HepG2 (cell line): Measurements from ENCODE around the gene TESK1. TPM values are rescaled to one million over a fixed set of nuclear protein-coding genes. Genes with fewer than 3 reads are reported as not detected.

Source experiments
- ATAC-seq: fragments of 200-7000 bp; cut with Tn5 transposase; 3 replicates; pipeline ENCODE4 v1.9.1; 2020; ENCODE audit warnings: mild to moderate bottlenecking, moderate library complexity
- BruUV-seq: library from RNA; stranded (reverse); fragments of 400-500 nt; replicated peaks from 2 replicates; lab custom pipeline; 2021; lab: Mats Ljungman, UMichigan
- CTCF ChIA-PET: fragments of 300-600 bp; formaldehyde crosslinking; extraction: SDS; loops from one replicate; lab custom pipeline; 2021; ENCODE audit warnings: low total read pairs, inconsistent platforms, low intra/inter-chr PET ratio; lab: Yijun Ruan, JAX
- POLR2A ChIA-PET: fragments of 350-600 bp; sonication (Branson Sonifier 250); formaldehyde crosslinking; loops from one replicate; lab custom pipeline; 2020; ENCODE audit warnings: antibody characterized with exemption, inconsistent platforms; lab: Yijun Ruan, JAX
- DNase-seq: peaks from one replicate; pipeline ENCODE4 v3.0.0-alpha.2; 2015; ENCODE audit warnings: low spot score
- FAIRE-seq: peaks from 3 replicates; lab custom pipeline; 2011; peaks lifted over from hg19 to GRCh38; lab: Jason Lieb, UNC
- H2AFZ ChIP-seq: one replicate; pipeline ENCODE4 v1.6.1; 2011; ENCODE audit warnings: low read length, inconsistent platforms
- H3K27ac ChIP-seq: fragments of 300-600 bp; 3 replicates; pipeline ENCODE4 v1.8.0; 2011; ENCODE audit warnings: mixed run types, mild to moderate bottlenecking, mixed read lengths, low read length, inconsistent platforms; ENCODE audit not compliant: insufficient read depth; ENCODE audit errors: extremely low read length
- H3K27me3 ChIP-seq, 2 experiments: fragments of 200-600 bp in 1 of 2; 2 replicates in 1 of 2; 3 replicates in 1 of 2; pipeline versions ENCODE4 v1.6.0 to v1.8.0; 2011; ENCODE audit warnings: low read length in 2 of 2, mild to moderate bottlenecking in 2 of 2, moderate library complexity in 2 of 2, inconsistent platforms in 1 of 2; ENCODE audit not compliant: insufficient read depth in 2 of 2, control insufficient read depth in 1 of 2
- H3K36me3 ChIP-seq, 2 experiments: fragments of 200-600 bp in 1 of 2; replicated peaks in 1 of 2; 2 replicates in 1 of 2; 3 replicates in 1 of 2; pipeline versions ENCODE4 v1.5.1 to v1.8.0; 2011; ENCODE audit warnings: low read length in 2 of 2, inconsistent platforms in 1 of 2; ENCODE audit not compliant: insufficient read depth in 2 of 2, control insufficient read depth in 1 of 2
- H3K4me1 ChIP-seq: 2 replicates; pipeline ENCODE4 v1.5.1; 2012; ENCODE audit warnings: low read length, inconsistent platforms; ENCODE audit not compliant: insufficient read depth
- H3K4me2 ChIP-seq: 2 replicates; pipeline ENCODE4 v1.6.0; 2011; ENCODE audit warnings: low read depth, low read length, inconsistent platforms
- H3K4me3 ChIP-seq, 3 experiments: fragments of 200-600 bp in 1 of 3; sonication (generic), shearing (Covaris generic) in 1 of 3; replicated peaks in 1 of 3; 2 replicates each; pipeline ENCODE4 v1.5.1; 2011 to 2016; ENCODE audit warnings: low read length in 3 of 3, inconsistent platforms in 2 of 3, low read depth in 2 of 3, mild to moderate bottlenecking in 2 of 3, control low read depth in 1 of 3, mixed read lengths in 1 of 3; ENCODE audit not compliant: insufficient read depth in 1 of 3
- H3K79me2 ChIP-seq: one replicate; pipeline ENCODE4 v1.6.1; 2011; ENCODE audit warnings: low read length, inconsistent platforms; ENCODE audit not compliant: insufficient read depth
- H3K9ac ChIP-seq: 2 replicates; pipeline ENCODE4 v1.6.0; 2011; ENCODE audit warnings: mild to moderate bottlenecking, low read depth, low read length, inconsistent platforms; ENCODE audit not compliant: insufficient read depth
- H3K9me3 ChIP-seq: 2 replicates; pipeline ENCODE4 v1.5.1; 2012; ENCODE audit warnings: mild to moderate bottlenecking, low read length
- H4K20me1 ChIP-seq: 2 replicates; pipeline ENCODE4 v1.6.0; 2011; ENCODE audit warnings: inconsistent platforms, mild to moderate bottlenecking, low read length, moderate library complexity; ENCODE audit not compliant: insufficient read depth
- CREM ChIP-seq, 2 experiments: sonication (generic) in 1 of 2; formaldehyde crosslinking in 1 of 2; IDR thresholded peaks; 2 replicates each; pipeline versions ENCODE4 v1.4.0 to v1.6.1; 2016 to 2020; ENCODE audit warnings: antibody characterized with exemption in 1 of 2, mild to moderate bottlenecking in 1 of 2, missing genetic modification reagents in 1 of 2
- E2F5 ChIP-seq: sonication (generic); formaldehyde crosslinking; conservative IDR thresholded peaks from 2 replicates; pipeline ENCODE4 v1.4.0; 2020; ENCODE audit warnings: missing genetic modification reagents
- FOXP1 ChIP-seq, 2 experiments: fragments of 450-650 bp in 1 of 2; IDR thresholded peaks; 2 replicates each; pipeline ENCODE4 v1.6.1; 2017 to 2018; ENCODE audit warnings: antibody characterized with exemption in 1 of 2
- KDM3A ChIP-seq: IDR thresholded peaks from 2 replicates; pipeline ENCODE4 v1.6.1; 2018; ENCODE audit warnings: low read depth, missing compliant biosample characterization
- MED1 ChIP-seq: sonication (generic); formaldehyde crosslinking; IDR thresholded peaks from 2 replicates; pipeline ENCODE4 v1.4.0; 2020; ENCODE audit warnings: missing genetic modification reagents
- NFATC3 ChIP-seq: sonication (generic); formaldehyde crosslinking; IDR thresholded peaks from 2 replicates; pipeline ENCODE4 v1.5.1; 2020; ENCODE audit warnings: mild to moderate bottlenecking, missing genetic modification reagents
- NFIB ChIP-seq: sonication (generic); formaldehyde crosslinking; IDR thresholded peaks from 2 replicates; pipeline ENCODE4 v1.9.0; 2021; ENCODE audit warnings: missing genetic modification reagents, mild to moderate bottlenecking, borderline replicate concordance
- PHF5A ChIP-seq: IDR thresholded peaks from one replicate; pipeline ENCODE4 v1.6.1; 2018; ENCODE audit warnings: low read depth, missing genetic modification reagents; ENCODE audit not compliant: unreplicated experiment
- POLR2AphosphoS2 ChIP-seq: IDR thresholded peaks from 2 replicates; pipeline ENCODE4 v1.6.1; 2011; ENCODE audit warnings: low read depth, low read length, improper control_type of control experiment
- SOX13 ChIP-seq, 3 experiments: fragments of 450-650 bp in 1 of 3; sonication (generic) in 1 of 3; formaldehyde crosslinking in 1 of 3; IDR thresholded peaks in 2 of 3; conservative IDR thresholded peaks in 1 of 3; 2 replicates each; pipeline versions ENCODE4 v1.5.0 to v1.6.1; 2016 to 2020; ENCODE audit warnings: antibody characterized with exemption in 1 of 3, mild to moderate bottlenecking in 1 of 3, missing compliant biosample characterization in 1 of 3, missing genetic modification reagents in 1 of 3, moderate library complexity in 1 of 3
- U2AF2 ChIP-seq: fragments of 200-400 bp; formaldehyde crosslinking; IDR thresholded peaks from 2 replicates; pipeline ENCODE4 v1.6.1; 2017; ENCODE audit warnings: low read depth, mild to moderate bottlenecking, low read length
- ZNF136 ChIP-seq: sonication (generic); formaldehyde crosslinking; IDR thresholded peaks from 2 replicates; pipeline ENCODE4 v1.8.1; 2022; ENCODE audit warnings: low read depth, mild to moderate bottlenecking, moderate library complexity, missing genetic modification reagents
- ZNF264 ChIP-seq: sonication (generic); formaldehyde crosslinking; IDR thresholded peaks from 2 replicates; pipeline ENCODE4 v1.4.0; 2020; ENCODE audit warnings: missing genetic modification reagents
- ZNF572 ChIP-seq: sonication (generic); formaldehyde crosslinking; IDR thresholded peaks from 2 replicates; pipeline ENCODE4 v1.5.1; 2020; ENCODE audit warnings: mild to moderate bottlenecking, missing genetic modification reagents
- ZNF672 ChIP-seq: sonication (generic); formaldehyde crosslinking; IDR thresholded peaks from 2 replicates; pipeline ENCODE4 v1.8.1; 2022; ENCODE audit warnings: missing genetic modification reagents
- WGBS: methylation state at CpG from one replicate; pipeline ENCODE4 v1.1.6; 2017; ENCODE audit warnings: low lambda C conversion rate; 5-methylcytosine and 5-hydroxymethylcytosine counted together
- in situ Hi-C: cut with HindIII; loops from 2 replicates; pipeline ENCODE4 v1.10.0; 2017; ENCODE audit warnings: low pct_unique_long_range_greater_than_20kb; ENCODE audit not compliant: extremely low pct_ligation_motif_present
- intact Hi-C: fragments of 100-400 bp; cut with micrococcal nuclease; formaldehyde crosslinking; loops from one replicate; pipeline ENCODE4 v1.10.0; 2022; ENCODE audit not compliant: unreplicated experiment
- polyA plus RNA-seq, 8 experiments: library from polyadenylated mRNA; depleted of rRNA in 3 of 8; stranded (reverse) in 7 of 8; unstranded in 1 of 8; fragments of >200 nt; fragmentation: Illumina TruSeq in 4 of 8; extraction: Trizol in 4 of 8; gene quantifications; 2 replicates each; pipeline versions ENCODE4 v1.2.1 to v1.2.3, GENCODE V29; 2011 to 2016; ENCODE audit warnings: low read depth in 4 of 8, missing spikeins in 1 of 8, mixed read lengths in 1 of 8; ENCODE audit not compliant: insufficient read depth in 1 of 8
- total RNA-seq, 5 experiments: library from RNA; depleted of rRNA; stranded (reverse); fragments of >200 nt; fragmentation: Illumina TruSeq; extraction: Trizol; gene quantifications; 2 replicates each; pipeline ENCODE4 v1.2.3, GENCODE V29; 2016; ENCODE audit warnings: low read depth in 1 of 5
- TF ChIP-seq, protein P1 (sequence below): sonication (generic); formaldehyde crosslinking; IDR thresholded peaks from 2 replicates; pipeline ENCODE4 v1.4.0; 2020; ENCODE audit warnings: low read depth, missing genetic modification reagents
- TF ChIP-seq, protein P2 (sequence below): fragments of 450-650 bp; IDR thresholded peaks from 2 replicates; pipeline ENCODE4 v1.6.1; 2017; ENCODE audit warnings: mild to moderate bottlenecking

Gene TESK1
- total and polyA plus RNA-seq, 2 of the 13 experiments (the other 11 are each of a cell fraction or from before 2014, with no cell fraction given) = 7.3 to 13.6 TPM

DNA sequence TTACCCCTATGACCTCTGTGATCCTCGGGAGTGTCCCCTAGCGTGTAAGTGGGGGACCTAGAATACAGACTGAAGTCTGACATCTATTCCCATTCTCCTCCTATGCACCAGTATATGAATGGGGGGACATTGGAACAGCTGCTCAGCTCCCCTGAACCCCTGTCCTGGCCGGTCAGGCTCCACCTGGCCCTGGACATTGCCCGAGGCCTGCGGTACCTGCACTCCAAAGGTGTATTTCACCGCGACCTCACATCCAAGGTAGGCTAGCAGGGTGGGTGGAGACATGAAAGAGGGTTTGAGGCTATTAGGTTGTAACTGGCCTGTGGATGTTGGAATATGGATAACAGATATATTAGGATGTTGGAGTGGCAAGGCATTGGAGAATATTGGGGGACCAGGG, 1.7 kb downstream of the TESK1 start (continued):
- TF ChIP-seq ZNF136 (CRISPR knock-in tag) (no peak), ZNF572 (CRISPR knock-in tag) (no peak), CREM (IDR thresholded peaks at IDR 0.05) (no peak), CREM (CRISPR knock-in tag; IDR thresholded peaks at IDR 0.05) (no peak), MED1 (CRISPR knock-in tag) (no peak), NFATC3 (CRISPR knock-in tag) (no peak), ZNF672 (CRISPR knock-in tag) (no peak)

DNA sequence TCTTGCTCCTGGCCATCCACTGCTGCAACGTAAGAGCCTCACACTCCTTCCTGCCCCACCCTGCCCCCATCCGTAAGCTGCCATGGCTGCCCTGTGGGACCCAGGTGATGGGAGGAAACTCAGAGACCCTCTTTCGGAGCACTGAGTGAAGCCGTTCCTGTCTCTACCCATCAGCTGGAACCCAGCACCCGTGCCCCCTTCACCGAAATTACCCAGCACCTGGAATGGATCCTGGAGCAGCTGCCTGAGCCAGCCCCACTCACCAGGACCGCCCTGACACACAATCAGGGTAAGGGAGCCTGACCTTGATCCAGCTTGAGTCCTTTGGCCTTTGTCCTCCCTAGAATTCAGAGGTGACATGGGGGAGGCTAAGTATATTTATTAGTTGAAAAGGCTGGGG, 3.2 kb downstream of the TESK1 start:
- Histone ChIP-seq H4K20me1 (no peaks in the 10 kb centered on the region; the same call in 1 of the 2 replicates), H3K4me3 (no peak overlapping the region), H3K9ac (no peak overlapping the region), H3K36me3 (peaks cover 3 to 14% of the 10 kb centered on the region in 2 experiments; a peak in 3 of 5 replicates), H3K4me2 (no peak overlapping the region), H3K27ac (no peak overlapping the region), H3K79me2 (peaks cover 4% of the 10 kb centered on the region), H2AFZ (no peak overlapping the region), H3K4me1 (peaks cover 17% of the 10 kb centered on the region), H3K27me3 (peaks cover 0 to 1% of the 10 kb centered on the region in 2 experiments; a peak in 3 of 5 replicates), H3K9me3 (no peaks in the 10 kb centered on the region)
- in situ Hi-C loops = no loop called here
- no TSS peak for BruUV-seq
- 100% methylated on average over 2 of the region's 7 CpGs for WGBS
- FAIRE-seq (no peak), ATAC-seq (no peak), DNase-seq (no peak)
- CTCF ChIA-PET = no interaction called here
- POLR2A ChIA-PET = interaction anchor here (0.9 kb wide), 1 partner anchor 38 kb away, joined by 3 read pairs; no protein-coding TSS in a partner anchor
- intact Hi-C loops = no loop called here
- TF ChIP-seq NFIB (CRISPR knock-in tag) = no peak
- TF ChIP-seq, protein P1, sequence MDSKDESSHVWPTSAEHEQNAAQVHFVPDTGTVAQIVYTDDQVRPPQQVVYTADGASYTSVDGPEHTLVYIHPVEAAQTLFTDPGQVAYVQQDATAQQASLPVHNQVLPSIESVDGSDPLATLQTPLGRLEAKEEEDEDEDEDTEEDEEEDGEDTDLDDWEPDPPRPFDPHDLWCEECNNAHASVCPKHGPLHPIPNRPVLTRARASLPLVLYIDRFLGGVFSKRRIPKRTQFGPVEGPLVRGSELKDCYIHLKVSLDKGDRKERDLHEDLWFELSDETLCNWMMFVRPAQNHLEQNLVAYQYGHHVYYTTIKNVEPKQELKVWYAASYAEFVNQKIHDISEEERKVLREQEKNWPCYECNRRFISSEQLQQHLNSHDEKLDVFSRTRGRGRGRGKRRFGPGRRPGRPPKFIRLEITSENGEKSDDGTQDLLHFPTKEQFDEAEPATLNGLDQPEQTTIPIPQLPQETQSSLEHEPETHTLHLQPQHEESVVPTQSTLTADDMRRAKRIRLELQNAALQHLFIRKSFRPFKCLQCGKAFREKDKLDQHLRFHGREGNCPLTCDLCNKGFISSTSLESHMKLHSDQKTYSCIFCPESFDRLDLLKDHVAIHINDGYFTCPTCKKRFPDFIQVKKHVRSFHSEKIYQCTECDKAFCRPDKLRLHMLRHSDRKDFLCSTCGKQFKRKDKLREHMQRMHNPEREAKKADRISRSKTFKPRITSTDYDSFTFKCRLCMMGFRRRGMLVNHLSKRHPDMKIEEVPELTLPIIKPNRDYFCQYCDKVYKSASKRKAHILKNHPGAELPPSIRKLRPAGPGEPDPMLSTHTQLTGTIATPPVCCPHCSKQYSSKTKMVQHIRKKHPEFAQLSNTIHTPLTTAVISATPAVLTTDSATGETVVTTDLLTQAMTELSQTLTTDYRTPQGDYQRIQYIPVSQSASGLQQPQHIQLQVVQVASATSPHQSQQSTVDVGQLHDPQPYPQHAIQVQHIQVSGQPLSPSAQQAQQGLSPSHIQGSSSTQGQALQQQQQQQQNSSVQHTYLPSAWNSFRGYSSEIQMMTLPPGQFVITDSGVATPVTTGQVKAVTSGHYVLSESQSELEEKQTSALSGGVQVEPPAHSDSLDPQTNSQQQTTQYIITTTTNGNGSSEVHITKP (CRISPR knock-in tag) = no peak
- no peak for TF ChIP-seq U2AF2
- TF ChIP-seq POLR2AphosphoS2 = no peak
- TF ChIP-seq FOXP1 (IDR thresholded peaks at IDR 0.05) = no peak
- TF ChIP-seq FOXP1 (CRISPR knock-in tag; IDR thresholded peaks at IDR 0.05) = no peak
- TF ChIP-seq E2F5 (CRISPR knock-in tag) = no peak
- TF ChIP-seq SOX13 (IDR thresholded peaks at IDR 0.05) = no peak
- no peak for TF ChIP-seq SOX13 (CRISPR knock-in tag; conservative IDR thresholded peaks at IDR 0.05 in 1 of 2, IDR thresholded peaks at IDR 0.05 in 1 of 2)
- TF ChIP-seq ZNF264 = no peak
- no peak for TF ChIP-seq KDM3A (CRISPR knock-in tag)
- no peak for TF ChIP-seq PHF5A (CRISPR knock-in tag)
- TF ChIP-seq, protein P2, sequence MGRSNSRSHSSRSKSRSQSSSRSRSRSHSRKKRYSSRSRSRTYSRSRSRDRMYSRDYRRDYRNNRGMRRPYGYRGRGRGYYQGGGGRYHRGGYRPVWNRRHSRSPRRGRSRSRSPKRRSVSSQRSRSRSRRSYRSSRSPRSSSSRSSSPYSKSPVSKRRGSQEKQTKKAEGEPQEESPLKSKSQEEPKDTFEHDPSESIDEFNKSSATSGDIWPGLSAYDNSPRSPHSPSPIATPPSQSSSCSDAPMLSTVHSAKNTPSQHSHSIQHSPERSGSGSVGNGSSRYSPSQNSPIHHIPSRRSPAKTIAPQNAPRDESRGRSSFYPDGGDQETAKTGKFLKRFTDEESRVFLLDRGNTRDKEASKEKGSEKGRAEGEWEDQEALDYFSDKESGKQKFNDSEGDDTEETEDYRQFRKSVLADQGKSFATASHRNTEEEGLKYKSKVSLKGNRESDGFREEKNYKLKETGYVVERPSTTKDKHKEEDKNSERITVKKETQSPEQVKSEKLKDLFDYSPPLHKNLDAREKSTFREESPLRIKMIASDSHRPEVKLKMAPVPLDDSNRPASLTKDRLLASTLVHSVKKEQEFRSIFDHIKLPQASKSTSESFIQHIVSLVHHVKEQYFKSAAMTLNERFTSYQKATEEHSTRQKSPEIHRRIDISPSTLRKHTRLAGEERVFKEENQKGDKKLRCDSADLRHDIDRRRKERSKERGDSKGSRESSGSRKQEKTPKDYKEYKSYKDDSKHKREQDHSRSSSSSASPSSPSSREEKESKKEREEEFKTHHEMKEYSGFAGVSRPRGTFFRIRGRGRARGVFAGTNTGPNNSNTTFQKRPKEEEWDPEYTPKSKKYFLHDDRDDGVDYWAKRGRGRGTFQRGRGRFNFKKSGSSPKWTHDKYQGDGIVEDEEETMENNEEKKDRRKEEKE = no peak
